SK-MEL-5 (cell line): ENCODE measurements around the gene KCNMB2. TPM values are rescaled to one million over a fixed set of nuclear protein-coding genes. Genes with fewer than 3 reads are reported as not detected.

Experiments
- DNase-seq: peaks from one replicate; pipeline ENCODE4 v3.0.0-alpha.2; 2016; ENCODE audit warnings: low read depth, low spot score
- in situ Hi-C: cut with HindIII; loops from 2 replicates; pipeline ENCODE4 v1.10.0; 2016; ENCODE audit warnings: low sequenced_read_pairs, high pct_unique_total_duplicates, low pct_unique_long_range_greater_than_20kb
- total RNA-seq: library from RNA; depleted of rRNA; stranded (reverse); fragments of >200 nt; shearing (Covaris generic); gene quantifications from 2 replicates; pipeline ENCODE4 v1.2.3, GENCODE V29; 2014

The KCNMB2 gene
- total RNA-seq, 1 experiment from 2014 or later, result not detected

DNA sequence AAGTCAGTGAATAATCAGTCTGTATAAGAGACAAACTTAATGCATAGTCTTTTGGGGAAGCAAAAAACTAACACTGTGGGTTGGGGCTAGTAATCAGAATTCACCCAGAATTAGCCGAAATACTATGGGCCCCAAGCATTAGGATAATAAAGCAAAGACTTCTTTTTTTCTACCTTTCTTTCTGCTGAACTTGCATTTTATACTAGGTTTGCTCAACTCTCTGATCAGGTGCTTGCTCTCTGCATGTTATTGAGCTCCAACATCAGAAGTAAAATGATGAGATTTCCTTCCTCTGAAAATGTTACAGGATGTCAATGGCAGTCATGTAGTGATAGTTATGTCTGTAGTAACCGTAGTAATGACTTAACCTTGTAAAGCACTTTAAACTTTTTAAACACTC lies 216.6 kb downstream of the KCNMB2 start:
- no peak for DNase-seq
- in situ Hi-C loops, result no loop called here

DNA sequence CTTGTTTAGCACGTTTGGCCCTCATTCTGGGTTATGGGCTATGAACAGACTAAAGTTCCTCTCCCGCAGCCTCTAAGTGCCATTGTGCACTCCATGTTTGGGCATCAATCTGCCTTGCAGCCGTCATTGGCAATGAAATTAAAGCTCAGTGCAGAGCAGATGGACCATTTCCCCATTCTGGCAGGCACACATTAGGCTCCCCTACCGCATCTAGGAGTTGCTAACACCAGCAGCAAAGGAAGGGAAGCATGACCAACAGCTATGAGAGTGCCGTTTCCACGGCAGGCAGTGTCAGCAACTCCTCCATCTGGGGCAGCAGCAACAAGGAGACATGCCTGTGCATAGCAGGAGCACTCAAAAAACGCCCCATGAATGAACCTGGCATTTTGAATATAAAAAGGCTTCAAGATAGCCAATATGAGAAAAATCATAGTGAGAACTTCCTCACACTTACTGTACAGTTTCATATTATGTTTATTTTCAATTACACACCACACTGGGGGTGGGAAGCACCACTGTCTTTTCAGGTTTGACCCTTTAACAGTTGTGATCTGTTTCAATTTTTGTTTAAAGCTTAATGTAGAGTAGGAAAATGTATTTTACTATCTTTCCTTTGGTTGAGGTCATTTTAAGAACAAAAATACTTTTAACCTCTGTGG lies 218.7 kb downstream of the KCNMB2 start:
- in situ Hi-C loops, result no loop called here
- no peak for DNase-seq

DNA sequence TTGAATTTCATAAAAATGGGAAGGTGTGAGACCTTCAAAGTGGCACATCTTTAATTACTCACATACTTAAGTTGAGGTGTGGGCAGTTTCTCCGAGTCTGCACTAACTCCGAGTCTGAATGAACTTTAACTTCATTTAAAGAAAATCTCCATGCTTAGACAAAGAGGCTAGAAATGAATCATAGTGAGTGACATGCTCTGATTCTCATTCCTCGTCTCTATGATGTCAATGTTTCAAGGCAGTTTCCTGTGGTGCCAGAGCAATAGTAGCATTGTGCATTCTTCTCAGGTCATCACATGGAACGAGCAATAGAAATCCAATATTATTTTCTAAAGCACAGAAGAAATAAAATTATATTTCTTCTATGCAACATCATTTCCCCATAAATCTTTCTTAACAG lies 224.8 kb downstream of the KCNMB2 start:
- peak; percentile 88 for DNase-seq
- in situ Hi-C loops, result no loop called here

DNA sequence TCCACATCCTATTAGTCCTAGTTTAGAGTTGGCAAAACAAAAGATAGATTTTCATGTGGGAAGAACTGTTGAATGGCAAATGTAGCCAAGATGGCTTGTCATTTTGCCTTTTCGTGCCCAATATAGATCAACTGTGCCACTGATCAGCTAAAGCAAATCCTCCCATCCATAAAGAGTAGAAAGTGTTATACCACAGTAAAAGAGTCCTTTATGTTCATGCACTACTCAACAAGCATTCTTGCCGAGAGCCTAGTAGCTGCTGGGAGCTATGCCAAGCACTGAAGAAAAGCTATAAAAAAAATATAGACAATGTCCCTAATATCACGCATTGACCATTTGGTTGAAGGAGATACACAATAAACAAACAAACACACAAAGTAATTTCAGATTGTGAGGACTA lies 225.2 kb downstream of the KCNMB2 start:
- DNase-seq, result peak; percentile 76
- in situ Hi-C loops, result no loop called here

DNA sequence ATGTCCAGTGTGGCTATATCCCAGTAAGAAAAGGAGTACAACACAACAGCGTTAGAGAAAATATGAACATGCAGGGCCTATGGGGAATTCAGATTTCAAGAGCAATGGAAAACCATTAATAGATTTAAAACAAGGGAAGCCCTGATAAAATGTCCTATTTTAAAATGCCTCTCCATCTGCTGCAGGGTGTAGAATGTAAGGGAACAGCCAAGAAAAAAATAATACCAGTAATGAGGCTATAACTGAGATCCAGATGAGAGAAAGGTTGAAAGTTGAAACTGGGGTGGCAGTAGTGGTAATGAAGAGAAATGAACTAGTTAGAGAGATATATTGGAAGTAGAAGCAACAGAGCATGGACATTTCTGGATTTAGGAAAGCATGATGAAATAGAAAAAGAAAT lies 226.1 kb downstream of the KCNMB2 start:
- in situ Hi-C loops, result no loop called here

DNA sequence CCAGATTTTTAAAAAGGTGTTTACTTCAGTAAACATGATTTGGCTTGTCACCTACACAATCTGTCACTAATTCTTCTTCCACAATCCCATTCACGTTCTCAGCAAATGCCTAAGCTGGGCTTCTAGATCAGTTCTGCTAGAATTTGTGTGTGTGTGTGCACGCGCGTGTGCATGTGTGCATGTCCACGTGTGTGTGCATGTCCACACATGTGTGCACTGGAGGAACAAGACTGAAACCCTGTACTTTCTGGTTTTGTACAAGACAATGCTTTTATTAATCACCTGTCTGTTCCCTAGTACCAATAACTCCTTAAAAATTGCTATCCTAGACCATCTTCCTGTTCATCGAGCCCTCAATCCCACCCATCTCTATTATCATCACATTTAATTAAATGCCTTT lies 229.2 kb downstream of the KCNMB2 start:
- in situ Hi-C loops, result no loop called here
- no peak for DNase-seq

More for the DNA sequence above, 226.1 kb downstream of the KCNMB2 start:
- no peak for DNase-seq

DNA sequence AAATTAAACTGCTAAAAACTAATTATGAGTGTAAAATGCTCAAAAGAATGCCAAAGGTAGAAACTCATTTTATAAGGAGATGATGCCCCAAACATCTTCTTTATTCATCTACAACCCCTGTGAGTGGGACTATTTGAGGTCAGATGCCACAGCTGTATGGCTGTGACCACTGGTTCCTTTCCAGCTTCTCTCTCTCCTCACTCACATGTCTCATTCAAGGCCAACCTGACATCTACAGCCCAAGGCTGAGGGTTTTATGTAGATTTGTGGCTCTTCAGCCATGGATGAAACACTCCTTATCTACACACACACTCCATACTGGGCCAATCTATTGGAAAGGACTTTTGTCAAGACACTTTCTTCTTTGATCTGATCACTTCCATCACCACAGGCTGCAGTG lies 231.3 kb downstream of the KCNMB2 start:
- in situ Hi-C loops, result no loop called here
- DNase-seq, result no peak

DNA sequence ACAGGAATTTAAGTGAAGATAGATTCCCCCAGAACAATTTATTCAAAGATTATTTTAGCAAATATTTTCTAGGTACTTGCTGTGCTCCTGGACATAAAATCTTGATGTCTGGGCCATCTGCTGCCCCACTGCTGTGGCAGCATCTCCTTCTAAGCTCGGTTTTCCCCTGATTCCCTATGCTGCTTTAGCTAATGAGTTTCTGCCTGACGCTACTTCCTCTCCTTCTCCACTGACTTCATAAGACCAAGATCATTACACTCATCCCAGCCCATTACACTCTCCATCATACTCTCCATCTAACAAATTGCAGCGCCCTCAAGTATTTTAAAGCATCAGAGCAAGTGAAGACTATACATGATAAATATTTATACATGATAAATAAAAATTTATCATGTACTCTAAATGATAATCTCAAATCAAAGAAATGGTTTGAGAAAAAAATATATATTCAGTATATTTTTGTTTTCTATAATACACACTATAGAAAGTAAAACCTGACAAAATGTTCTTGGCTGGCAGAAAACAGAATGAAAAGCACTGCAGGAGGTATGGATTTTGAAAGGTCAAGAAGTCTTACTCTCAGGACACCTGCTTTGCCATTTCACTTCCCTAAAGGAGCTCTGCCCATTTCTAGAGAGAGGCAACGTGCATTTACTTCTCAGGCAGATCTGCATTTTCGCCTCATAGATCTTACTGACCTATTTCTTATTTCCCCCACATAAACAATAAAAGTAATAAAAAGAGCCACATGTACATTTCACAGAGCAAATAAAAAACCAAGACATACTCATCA lies 232.0 kb downstream of the KCNMB2 start:
- no peak for DNase-seq
- in situ Hi-C loops, result no loop called here

DNA sequence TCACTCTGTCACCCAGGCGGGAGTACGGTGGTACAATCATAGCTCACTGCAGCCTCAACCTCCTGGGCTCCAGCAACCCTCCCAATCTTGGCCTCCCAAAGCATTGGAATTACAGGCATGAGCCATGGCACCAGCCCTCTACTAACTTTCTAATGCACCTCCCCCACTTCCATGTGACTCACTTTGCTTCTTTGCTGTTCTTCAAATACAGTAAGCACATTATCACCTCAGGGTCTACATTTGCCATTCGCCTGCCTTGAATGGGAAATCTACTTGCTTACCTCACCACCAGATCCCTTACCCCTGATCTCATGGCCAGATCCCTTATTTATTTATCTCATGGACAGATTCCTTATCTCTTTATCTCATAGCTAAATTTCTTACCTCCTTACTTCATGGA lies 235.3 kb downstream of the KCNMB2 start:
- no peak for DNase-seq
- in situ Hi-C loops, result no loop called here

DNA sequence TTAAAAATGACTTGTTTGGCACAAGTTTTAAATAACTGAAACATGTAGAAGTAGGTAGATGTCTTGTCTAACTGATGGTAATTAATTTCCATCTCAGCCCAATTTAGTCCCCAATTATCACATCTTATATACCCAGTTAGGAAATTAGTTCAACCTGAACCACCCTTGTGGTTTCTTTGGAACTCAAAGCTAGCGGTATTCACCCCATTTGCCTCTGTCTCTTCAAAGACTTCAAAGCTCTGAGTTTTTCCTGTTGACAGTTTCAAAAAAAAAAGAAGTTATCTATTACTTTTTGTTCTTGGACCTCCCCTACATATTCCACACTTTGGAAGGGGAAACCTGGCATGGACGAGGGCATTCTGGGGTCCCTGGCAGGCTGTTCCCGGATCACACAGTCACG lies 236.5 kb downstream of the KCNMB2 start:
- no peak for DNase-seq
- in situ Hi-C loops, result no loop called here

DNA sequence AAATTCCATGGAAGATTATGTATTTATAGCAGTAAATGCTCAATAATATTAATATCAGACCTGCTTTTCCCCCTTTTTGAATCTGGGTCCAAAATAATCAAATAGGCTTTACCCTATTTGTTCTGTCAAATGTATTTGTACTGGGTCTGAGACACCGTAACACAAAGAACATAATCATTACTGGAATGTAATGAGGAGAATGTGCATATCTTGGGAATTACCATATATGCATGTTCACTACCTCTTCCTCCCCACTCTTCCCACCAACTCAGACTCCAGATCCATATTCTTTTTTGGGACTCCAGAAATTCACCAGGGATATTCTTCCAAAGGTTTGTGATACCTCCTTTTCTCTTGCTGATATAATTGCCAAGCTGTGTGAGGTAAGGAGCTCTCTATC lies 237.1 kb downstream of the KCNMB2 start:
- no peak for DNase-seq
- in situ Hi-C loops, result no loop called here

DNA sequence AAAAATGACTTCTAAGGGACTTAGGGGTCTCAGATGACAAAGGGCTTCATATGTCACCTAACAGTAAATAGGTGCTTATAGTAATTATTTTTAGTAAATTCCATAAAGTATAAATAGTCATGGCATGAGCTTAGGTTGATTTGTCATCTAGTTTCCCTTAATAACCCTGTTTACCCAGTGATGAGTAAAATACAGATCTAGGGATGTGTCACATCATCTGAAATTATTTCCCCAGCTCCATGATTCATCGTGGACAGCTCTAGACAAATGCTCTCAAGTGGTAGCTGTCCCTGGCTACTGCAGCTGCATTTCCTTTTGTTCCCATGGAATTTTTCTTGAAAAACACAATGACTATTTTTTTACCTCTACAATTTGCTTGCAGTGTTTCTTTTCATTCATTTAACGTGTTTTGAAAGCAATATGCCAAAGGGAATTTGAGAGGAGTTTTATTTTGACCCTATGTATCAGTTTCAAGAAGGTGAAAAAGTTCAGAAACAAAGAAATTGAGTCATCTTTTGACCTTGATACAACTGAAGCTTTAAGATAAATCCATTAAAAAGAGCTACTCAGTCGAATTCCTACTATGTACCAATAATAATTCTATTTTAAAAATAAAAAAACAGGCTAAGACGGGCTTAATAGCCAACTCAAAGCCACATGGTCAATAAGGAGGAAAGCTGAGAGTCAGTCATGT lies 241.6 kb downstream of the KCNMB2 start:
- no peak for DNase-seq
- in situ Hi-C loops, result no loop called here

DNA sequence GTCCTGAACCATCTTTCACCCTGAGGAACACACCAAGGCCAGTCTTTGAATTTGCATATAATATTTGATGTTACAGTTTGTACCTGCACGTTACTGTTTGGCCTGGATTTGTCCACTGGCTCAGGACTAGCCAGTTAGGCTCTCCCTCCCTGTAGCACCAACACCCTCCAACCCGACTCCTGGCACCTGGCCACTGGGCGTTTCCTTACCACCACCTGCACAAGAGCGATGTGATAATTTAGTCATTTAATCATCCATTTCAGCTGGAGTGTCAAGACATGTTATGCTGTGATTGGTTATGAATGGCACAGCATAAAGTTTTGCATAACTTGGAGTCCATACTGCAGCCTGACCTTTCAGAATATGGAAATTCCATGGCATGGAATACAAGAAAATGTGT lies 242.4 kb downstream of the KCNMB2 start:
- no peak for DNase-seq
- in situ Hi-C loops, result no loop called here

DNA sequence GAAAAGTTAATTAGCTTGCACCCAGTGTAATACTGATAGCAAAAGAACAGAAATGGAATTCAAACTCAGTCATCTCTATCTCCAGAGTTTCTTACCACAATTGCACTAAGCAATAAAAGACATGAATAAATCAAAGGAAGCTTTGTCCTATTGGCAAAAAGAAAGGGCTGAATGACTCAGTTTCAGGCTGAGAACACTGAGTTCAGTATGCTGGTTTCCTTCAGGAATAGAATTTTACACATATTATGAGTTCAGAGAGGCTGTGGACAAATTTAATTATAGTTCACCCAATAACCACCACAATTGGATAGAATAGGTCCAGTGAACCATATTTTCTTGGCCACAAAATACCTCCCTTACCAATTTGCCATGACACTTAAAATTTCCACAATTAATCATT lies 249.7 kb downstream of the KCNMB2 start:
- in situ Hi-C loops, result no loop called here
- DNase-seq, result peak; percentile 92

DNA sequence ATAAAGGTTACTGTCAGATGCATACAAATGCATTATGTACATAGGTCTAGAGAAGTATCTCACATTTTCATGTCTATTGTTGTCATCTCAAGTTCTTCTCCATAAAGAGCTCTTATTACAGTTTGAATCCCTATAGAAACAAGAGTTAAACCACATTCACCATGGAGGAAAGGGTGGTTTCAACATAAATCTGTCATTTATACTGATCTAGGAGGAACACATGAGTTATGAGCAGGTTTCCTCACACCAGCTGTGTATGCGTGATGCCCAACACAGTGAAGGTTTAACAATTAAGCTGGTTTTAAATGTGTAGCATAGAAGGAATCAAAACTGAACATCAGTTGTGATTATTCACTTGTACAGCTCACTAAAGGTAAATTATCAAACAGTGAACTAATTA lies 251.7 kb downstream of the KCNMB2 start:
- in situ Hi-C loops, result no loop called here
- no peak for DNase-seq

DNA sequence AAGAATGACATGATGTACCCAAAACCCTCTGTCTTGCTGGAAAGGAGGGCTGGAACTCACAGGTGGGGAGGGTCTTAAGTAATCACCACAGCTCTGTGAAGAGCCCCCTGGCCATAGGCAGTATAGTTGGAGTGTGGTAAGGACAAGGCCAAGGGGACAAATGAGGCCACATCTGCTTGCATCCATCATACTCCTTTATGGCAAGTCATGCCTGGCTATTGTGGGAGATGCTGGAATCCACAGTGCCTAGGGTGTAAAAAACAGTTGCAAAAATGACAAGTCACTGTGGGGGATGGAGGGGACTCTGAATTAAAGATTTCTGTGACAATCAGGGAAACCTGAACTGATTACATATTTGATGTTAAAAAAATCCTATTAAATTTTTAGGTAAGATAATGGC lies 258.5 kb downstream of the KCNMB2 start:
- in situ Hi-C loops, result no loop called here
- DNase-seq, result no peak

DNA sequence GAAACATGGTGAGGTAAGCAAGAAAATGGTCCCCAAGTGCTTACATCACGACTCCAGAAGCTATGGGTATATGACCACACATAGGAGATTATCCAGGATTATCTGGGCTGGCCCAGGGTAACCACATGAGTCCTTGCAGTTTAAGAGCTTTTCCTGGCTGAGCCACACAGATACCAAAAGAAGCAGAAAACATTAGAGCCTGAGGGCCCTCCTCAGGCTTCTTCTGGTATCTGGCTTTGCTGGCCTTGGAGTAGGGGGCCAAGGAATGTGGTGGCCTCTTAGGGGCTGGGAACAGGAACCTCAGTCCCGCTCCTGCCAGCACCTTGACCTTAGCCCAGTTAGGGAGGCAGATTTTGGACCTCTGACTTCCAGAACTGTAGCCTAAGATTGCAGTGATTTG lies 259.1 kb downstream of the KCNMB2 start:
- in situ Hi-C loops, result no loop called here
- DNase-seq, result no peak

DNA sequence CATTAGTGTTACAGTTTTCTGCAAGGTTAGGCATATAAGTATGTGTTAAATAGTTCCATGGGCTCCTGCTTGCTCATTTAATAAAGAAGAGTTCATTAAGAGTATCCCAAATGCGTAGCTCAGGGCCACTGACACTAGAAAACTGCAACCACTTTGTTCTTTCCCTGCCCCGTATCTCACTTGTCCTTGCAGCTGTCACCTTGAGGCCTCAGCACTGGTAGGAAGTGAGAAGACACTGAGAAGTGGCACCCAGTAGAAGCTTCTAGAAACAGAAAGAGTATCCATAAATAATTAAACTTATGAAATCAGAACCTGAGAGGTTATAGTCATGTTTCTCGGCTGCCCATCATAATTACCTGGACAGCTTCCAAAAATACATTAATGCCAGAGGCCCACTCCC lies 266.0 kb downstream of the KCNMB2 start:
- in situ Hi-C loops, result no loop called here
- DNase-seq, result no peak
